MCF 10A (cell line): Measurements from ENCODE around the gene RBM12. TPM values are rescaled to one million over a fixed set of nuclear protein-coding genes. Genes with fewer than 3 reads are reported as not detected.
A peak's percentile ranks its signal among the peaks of the same experiment; 100 is the strongest.

Experiments
- BruUV-seq: library from RNA; stranded (reverse); fragments of 400-500 nt; replicated peaks from 2 replicates; lab custom pipeline; 2021; lab: Mats Ljungman, UMichigan
- CTCF ChIA-PET: fragments of 300-600 bp; sonication (Branson Sonifier 250); formaldehyde crosslinking; extraction: SDS; loops from one replicate; lab custom pipeline; 2021; ENCODE audit warnings: antibody characterized with exemption, inconsistent platforms; lab: Yijun Ruan, JAX
- POLR2A ChIA-PET: fragments of 300-600, 350-650 bp; sonication (Branson Sonifier 250); formaldehyde crosslinking; extraction: SDS; loops from one replicate; lab custom pipeline; 2020; ENCODE audit warnings: antibody characterized with exemption, inconsistent platforms; lab: Yijun Ruan, JAX
- DNase-seq: peaks from one replicate; pipeline ENCODE4 v3.0.0-alpha.2; 2018; ENCODE audit not compliant: unreplicated experiment
- H3K27ac Mint-ChIP-seq: one replicate; pipeline ENCODE4 v1.8.0; 2022; ENCODE audit warnings: mild to moderate bottlenecking, low read depth, mixed read lengths; ENCODE audit not compliant: unreplicated experiment
- H3K27me3 Mint-ChIP-seq: one replicate; pipeline ENCODE4 v1.8.0; 2022; ENCODE audit warnings: mixed read lengths; ENCODE audit not compliant: insufficient read depth, unreplicated experiment
- H3K36me3 Mint-ChIP-seq: one replicate; pipeline ENCODE4 v1.8.0; 2022; ENCODE audit warnings: mild to moderate bottlenecking, moderate library complexity, mixed read lengths; ENCODE audit not compliant: insufficient read depth, unreplicated experiment
- H3K4me1 Mint-ChIP-seq: one replicate; pipeline ENCODE4 v1.8.0; 2022; ENCODE audit warnings: mixed read lengths; ENCODE audit not compliant: insufficient read depth, unreplicated experiment
- H3K4me3 Mint-ChIP-seq: one replicate; pipeline ENCODE4 v1.8.0; 2022; ENCODE audit warnings: mild to moderate bottlenecking, moderate library complexity, mixed read lengths; ENCODE audit not compliant: unreplicated experiment
- H3K9me3 Mint-ChIP-seq: one replicate; pipeline ENCODE4 v1.8.0; 2022; ENCODE audit warnings: mixed read lengths; ENCODE audit not compliant: unreplicated experiment
- CTCF ChIP-seq: fragments of 200-600 bp; IDR thresholded peaks from one replicate; pipeline ENCODE4 v1.8.0; 2022; ENCODE audit warnings: antibody characterized with exemption, mild to moderate bottlenecking; ENCODE audit not compliant: unreplicated experiment
- intact Hi-C: fragments of 100-400 bp; cut with micrococcal nuclease; formaldehyde crosslinking; loops from 2 replicates; pipeline ENCODE4 v1.14.1; 2022
- total RNA-seq: library from RNA; stranded (reverse); gene quantifications from 2 replicates; pipeline ENCODE4 v1.2.3, GENCODE V29; 2022

RBM12 gene
- total RNA-seq, 1 experiment from 2014 or later = 60.1 TPM

DNA sequence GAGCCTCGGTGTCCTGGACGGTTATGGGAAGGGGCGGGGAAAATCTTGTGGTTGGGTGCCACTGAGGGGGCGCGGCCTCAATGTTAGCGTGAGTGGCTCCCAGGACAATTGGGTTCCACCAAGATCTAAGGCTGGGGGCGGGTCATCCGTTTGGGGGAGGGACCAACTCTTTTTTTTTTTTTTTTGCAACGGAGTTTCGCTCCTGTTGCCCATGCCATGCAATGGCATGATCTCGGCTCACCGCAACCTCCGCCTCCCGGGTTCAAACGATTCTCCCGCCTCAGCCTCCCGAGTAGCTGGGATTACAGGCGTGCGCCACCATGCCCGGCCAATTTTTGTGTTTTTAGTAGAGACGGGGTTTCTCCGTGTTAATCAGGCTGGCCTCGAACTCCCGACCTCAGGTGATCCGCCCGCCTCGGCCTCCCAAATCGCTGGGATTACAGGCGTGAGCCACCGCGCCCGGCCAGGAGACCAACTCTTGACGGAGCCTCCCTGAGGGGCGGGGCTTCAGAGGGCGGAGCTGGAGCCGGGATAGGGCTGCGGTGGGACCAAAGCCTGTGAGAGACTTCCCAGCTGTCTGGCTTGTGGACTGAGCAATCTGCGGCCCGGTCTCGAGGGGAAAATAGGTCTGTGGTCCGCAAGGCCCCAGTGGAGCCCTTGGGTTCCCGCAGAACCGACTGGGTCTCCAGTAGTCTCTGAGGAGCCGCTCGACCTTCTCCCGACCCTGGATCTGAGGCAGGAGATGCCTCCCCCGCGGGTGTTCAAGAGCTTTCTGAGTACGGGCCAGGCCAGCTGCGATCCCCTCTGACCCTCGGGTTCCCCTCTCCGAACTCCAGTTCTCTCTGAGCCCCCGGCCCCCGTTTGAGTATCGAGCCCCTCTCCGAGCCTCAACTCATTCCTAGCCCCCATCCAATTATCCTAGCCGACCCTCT, 48.0 kb downstream of the RBM12 start:
- H3K4me3 Mint-ChIP-seq = peak overlapping the region; percentile 87
- DNase-seq = peak; percentile 87
- no TSS peak for BruUV-seq
- intact Hi-C loops = loop anchor here (5.0 to 10.0 kb wide), 2 partner anchors 46 to 102 kb away; partner anchors contain the start of genes CPNE1 and RBM12
- H3K27me3 Mint-ChIP-seq = no peaks in the 10 kb centered on the region
- ChIA-PET CTCF (interaction anchor here (0.5 to 0.9 kb wide), 3 partner anchors 13 to 586 kb away, joined by 3 to 4 read pairs (median 4); no protein-coding TSS in a partner anchor), POLR2A (interaction anchor here (0.6 to 6.8 kb wide), 20 partner anchors 10 to 522 kb away, joined by 3 to 124 read pairs (median 4); partner anchors contain the start of genes CPNE1, ERGIC3, MMP24OS and NFS1)
- H3K27ac Mint-ChIP-seq = peak overlapping the region; percentile 86
- H3K9me3 Mint-ChIP-seq = no peaks in the 10 kb centered on the region
- TF ChIP-seq CTCF = no peak
- peaks cover 18% of the 10 kb centered on the region for H3K36me3 Mint-ChIP-seq
- H3K4me1 Mint-ChIP-seq = peaks cover 12% of the 10 kb centered on the region

DNA sequence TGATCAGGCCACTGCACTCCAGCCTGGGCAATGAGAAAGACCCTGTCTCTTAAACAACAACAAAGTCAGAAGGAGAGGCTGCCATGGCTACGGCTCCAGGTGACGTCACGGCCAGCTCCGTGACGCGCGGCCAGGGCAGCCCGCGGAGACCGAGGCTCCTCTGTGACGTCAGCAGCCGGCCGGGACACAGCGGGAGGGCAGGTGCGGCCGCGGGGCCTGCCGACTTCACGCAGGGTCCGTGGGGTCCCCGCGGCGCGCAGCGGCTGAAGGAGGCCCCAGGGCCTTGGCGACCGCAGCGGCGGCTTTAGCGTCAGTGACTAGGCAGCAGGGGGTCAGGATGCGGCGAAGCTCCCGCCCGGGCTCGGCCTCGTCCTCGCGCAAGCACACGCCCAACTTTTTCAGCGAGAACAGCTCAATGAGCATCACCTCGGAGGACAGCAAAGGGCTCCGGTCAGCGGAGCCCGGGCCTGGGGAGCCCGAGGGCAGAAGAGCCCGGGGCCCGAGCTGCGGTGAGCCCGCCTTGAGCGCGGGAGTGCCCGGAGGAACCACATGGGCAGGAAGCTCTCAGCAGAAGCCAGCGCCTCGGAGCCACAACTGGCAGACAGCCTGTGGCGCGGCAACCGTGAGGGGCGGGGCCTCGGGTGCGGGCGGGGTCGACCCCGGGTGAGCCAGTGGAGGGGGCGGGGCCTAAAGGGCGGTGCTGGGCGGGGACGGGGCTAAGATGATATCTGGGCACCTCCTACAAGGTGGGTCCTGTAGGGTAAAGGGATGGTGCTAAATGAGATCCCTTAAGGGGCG, 48.8 kb downstream of the RBM12 start, which contains the start of gene SPAG4:
TSS of gene SPAG4 (plus strand) at position 163 of the 798 bp plus-strand sequence. CDS start at position 338, 175 bp downstream.
- CTCF ChIA-PET = interaction anchor here (0.6 to 1.2 kb wide), 3 partner anchors 12 to 338 kb away, joined by 3 to 4 read pairs (median 3); no protein-coding TSS in a partner anchor
- POLR2A ChIA-PET = interaction anchor here (0.5 to 6.8 kb wide), 19 partner anchors 9 to 713 kb away, joined by 3 to 124 read pairs (median 3); partner anchors contain the start of genes CPNE1, ERGIC3, MMP24OS and NFS1
- Mint-ChIP-seq H3K27me3 (no peaks in the 10 kb centered on the region), H3K36me3 (peaks cover 16% of the 10 kb centered on the region), H3K27ac (peak within 1 kb of the TSS; percentile 86), H3K4me1 (peaks cover 12% of the 10 kb centered on the region), H3K4me3 (peak within 1 kb of the TSS; percentile 87), H3K9me3 (no peaks in the 10 kb centered on the region)
- no peak for TF ChIP-seq CTCF
- intact Hi-C loops = loop anchor here (5.0 to 10.0 kb wide), 2 partner anchors 46 to 101 kb away; partner anchors contain the start of genes CPNE1 and RBM12
- DNase-seq = peak; percentile 100
- no TSS peak for BruUV-seq

- no peak for TF ChIP-seq CTCF
- ChIA-PET POLR2A (interaction anchor here (0.7 to 0.8 kb wide), 3 partner anchors 10 to 148 kb away, joined by 3 read pairs; no protein-coding TSS in a partner anchor), CTCF (no interaction called here)
- Mint-ChIP-seq H3K4me1 (no peaks in the 10 kb centered on the region), H3K9me3 (no peaks in the 10 kb centered on the region), H3K36me3 (no peaks in the 10 kb centered on the region), H3K4me3 (no peak overlapping the region), H3K27ac (no peak overlapping the region), H3K27me3 (no peaks in the 10 kb centered on the region)
- no peak for DNase-seq
- BruUV-seq = no TSS peak
- intact Hi-C loops = loop anchor here (10.0 kb wide), 1 partner anchor 97 kb away; no protein-coding TSS in a partner anchor
Observed at GRCh38 chr20:35611482-35611881, 53.2 kb downstream of the RBM12 start.
